ENCODE data around the gene IL1RAPL1. TPM values are rescaled to one million over a fixed set of nuclear protein-coding genes. Genes with fewer than 3 reads are reported as not detected.

The IL1RAPL1 gene
- total and polyA plus RNA-seq, 4 experiments from 2014 or later = not detected

Small RNA genes within 50 kb of the gene (microRNA-seq; reads per million reads assigned to microRNA genes)
- not detected for gene MIR4666B (ENCODE audit: borderline microRNAs expressed, borderline number of aligned reads, borderline replicate concordance)

Data from CD4-positive, alpha-beta memory T cell (primary cell).